ENCODE data around the gene MEX3D.

The MEX3D gene

DNA sequence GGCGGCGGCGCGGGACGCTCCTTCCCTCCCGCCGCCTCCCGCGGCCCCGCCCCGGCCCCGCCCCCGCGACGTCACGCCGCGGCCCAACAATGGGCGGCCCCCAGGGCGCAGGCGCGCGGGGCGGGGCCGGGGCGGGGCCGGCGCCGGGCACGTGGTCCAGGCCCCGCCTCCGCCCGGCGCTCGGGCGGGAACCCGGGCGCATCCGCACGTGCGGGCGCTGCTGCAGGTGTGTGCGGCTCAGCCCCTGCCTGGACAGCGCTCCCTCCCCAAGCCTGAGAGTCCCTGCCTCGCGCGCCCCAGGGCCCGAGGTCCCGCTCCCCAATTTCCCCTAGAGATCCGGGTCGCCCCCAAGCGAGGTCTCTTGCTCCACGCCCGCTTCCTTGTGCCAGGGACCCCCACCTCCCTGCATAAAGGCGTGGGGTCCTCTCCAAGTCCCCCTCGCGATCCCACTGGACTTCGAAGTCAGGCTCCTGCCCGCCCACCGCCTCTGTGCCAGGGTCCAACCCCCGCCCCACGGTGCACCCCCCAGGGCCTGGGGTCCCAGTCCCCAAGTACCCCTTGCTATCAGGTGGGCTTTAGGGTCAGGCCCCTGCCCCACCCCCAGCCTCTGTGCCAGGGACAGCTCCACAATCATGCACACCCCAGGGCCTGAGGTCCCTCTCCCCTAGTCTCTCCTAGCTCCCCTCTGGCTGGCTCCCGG, at the start of gene MEX3D:
Gene MEX3D, minus strand, starts transcription at position 6 of the 700 bp plus-strand sequence. CDS start 267 bp downstream, outside the sequence.
- DNase-seq, result peak; percentile 79

DNA sequence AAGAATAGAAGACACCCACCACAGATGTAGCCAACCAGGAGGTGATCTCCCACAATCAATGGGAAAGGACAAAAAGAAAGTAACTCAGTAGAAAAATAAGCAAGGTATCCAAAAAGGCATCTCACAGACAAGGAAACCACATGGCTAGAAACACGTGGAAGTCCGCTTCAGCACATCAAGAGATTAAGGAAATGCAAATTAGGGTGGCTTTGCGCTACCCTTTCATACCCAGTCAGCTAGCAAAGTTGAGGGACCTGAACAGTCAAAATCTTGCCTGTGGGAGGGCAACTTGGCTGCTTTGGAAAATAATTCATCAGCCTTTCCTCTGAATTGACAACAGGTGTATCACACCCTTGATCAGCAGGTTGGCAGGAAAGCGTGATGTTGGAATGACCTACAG, 48.8 kb upstream of the MEX3D start:
- no peak for DNase-seq

DNA sequence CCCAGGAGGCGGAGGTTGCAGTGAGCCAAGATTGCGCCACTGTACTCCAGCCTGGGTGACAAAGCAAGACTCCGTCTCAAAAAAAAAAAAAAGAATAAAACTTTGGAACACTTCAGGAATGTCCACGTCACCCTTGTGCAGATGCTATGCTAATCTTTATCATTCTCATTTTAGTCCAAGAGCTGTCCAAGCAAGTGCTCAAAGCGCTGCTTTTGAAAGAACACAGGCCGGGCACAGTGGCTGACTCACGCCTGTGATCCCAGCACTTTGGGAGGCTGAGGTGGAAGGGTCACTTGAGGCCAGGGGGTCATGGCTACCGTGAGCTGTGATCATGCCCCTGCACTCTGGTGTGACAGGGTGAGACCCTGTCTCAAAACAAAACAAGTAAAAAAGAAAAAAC, 48.3 kb upstream of the MEX3D start:
- no peak for DNase-seq

DNA sequence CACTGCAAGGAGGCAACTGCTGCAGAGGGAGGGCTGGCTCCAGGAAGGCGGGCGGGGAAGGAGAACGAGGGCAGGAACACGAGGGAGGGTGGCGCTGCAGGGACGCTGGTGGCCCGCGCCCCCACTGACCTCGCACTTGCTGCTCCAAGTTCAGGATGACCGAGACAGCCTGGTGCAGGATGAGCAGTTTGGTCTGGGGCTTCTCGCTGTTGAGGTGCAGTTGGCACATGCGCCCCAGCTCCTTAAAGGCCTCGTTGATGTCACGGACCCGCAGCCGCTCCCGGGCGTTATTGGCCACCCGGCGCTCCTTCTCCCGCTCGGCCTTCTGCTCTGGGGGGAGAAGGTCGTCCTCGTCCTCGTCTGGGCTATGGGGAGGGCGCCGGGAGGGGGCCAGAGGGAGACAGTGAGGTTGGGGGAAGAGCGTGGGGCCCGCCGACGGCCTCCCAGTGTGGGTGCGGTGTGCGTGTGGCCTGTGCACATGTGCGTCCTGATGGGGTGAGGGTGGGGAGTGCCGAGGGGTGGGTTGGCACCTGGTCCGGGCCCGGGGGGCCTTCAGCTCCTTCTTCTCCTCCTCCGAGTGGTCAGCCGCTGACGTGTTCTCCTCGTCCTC, 47.1 kb upstream of the MEX3D start:
- no peak for DNase-seq

DNA sequence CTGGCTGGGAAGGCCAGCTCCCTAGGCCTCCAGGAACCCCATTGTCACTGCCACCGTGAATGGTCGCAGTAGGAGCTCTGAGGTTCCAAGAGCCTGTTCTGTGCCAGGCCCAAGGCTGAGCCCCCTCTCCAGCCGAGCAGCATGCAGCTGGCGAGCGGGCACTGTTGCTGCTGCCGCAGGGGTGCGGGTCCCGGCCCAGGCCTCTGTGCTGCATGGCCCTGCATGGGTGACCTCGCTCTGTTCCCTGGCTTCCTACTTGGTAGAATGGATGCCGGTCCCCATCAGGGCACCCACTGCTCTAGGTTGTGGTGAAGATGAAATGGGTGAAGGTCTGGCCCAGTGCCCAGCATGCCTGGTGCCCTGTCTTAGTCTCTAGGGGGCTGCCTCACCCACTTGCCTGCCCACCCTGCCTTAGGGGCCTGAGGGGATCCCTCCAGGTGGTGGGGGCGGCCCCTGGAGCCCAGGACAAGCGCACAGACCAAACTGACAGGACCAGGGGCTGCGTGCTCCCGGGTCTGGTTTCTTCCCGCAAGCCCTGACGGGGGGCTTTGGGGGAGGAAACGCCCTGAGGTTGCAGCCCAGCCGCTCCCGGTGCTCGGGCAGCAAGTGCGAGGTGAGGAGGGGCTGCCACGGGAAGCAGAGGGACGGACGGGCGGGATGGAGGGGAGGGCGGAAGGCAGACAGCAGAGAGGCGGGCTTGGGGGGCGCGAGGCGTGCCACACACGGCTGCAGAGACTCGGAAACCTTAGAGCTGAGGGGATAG, 45.9 kb upstream of the MEX3D start:
- no peak for DNase-seq

DNA sequence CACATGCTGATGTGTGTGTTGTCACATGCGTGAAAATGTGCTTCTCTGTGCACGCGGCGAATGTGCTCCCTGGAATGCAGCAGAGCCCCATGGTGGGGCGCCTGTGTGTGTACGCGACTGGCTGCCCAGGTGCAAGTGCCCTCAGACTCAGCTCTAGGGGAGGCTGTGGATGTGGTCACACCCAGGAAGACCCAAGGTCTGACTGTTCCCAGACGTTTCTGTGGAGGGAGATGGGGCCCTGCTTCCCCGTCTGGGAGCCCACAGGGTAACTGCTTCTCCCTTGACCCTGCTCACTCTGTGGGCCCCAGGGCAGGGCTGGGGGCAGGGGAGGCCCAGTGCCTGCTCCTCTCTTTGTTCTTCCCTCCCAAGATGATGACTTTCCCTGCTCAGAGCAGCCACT, 45.0 kb upstream of the MEX3D start:
- DNase-seq, result no peak

DNA sequence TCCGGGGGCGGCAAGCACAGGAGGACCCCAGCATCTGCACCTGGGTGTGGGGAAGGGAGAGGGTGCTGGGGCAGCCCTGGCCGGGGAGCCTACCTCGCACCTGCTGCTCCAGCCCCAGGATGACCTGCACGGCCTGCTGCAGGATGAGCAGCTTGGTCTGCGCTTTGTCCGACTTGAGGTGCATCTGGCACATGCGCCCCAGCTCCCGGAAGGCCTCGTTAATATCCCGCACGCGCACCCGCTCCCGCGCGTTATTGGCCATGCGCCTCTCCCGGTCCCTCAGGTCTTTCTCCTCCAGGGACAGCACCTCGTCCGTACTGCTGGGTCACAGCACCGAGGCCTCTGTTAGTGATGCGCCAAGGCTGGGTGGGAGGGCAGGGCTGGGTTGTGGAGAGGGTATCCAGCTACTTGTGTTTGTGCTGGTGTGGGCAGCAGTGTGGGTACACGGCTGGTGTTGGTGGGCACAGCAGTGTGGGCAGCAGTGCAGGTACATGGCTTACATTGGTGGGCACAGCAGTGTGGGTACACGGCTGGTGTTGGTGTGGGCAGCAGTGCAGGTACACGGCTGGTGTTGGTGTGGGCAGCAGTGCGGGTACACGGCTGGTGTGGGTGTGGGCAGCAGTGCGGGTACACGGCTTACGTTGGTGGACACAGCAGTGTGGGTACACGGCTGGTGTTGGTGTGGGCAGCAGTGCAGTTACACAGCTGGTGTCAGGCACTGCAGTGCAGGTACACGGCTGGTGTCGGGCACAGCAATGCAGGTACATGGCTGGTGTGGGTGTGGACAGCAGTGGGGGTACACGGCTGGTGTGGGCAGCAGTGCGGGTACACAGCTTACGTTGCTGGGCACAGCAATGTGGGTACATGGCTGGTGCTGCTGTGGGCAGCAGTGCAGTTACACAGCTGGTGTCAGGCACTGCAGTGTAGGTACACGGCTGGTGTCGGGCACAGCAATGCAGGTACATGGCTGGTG, 44.3 kb upstream of the MEX3D start:
- no peak for DNase-seq

DNA sequence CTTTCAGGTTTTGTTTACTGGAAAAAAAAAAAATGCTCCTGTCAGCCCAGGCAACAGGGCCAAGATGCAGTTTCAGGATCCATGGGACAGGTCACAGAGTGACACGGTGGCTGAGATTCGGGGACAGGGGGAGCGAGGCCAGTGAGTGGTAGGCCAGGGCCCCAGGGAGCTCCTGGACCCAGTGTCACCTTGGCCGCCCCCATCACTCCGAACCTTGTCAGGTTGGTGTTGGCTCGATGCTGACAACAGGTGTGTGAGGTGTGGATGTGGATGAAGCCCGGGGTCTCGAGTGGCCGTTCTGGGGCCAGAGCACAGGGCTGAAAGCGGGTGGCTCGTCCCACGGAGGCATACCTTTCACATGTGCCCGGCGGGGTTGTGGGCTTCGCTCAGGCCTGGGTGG, 43.2 kb upstream of the MEX3D start:
- no peak for DNase-seq

GRCh38 chr19:1610579-1610978, 42.5 kb upstream of the MEX3D start:
- no peak for DNase-seq

- peak; percentile 38 for DNase-seq
Measured at GRCh38 chr19:1609680-1610474, 41.8 kb upstream of the MEX3D start.

GRCh38 chr19:1609103-1609396, 40.9 kb upstream of the MEX3D start:
- peak; percentile 50 for DNase-seq

DNA sequence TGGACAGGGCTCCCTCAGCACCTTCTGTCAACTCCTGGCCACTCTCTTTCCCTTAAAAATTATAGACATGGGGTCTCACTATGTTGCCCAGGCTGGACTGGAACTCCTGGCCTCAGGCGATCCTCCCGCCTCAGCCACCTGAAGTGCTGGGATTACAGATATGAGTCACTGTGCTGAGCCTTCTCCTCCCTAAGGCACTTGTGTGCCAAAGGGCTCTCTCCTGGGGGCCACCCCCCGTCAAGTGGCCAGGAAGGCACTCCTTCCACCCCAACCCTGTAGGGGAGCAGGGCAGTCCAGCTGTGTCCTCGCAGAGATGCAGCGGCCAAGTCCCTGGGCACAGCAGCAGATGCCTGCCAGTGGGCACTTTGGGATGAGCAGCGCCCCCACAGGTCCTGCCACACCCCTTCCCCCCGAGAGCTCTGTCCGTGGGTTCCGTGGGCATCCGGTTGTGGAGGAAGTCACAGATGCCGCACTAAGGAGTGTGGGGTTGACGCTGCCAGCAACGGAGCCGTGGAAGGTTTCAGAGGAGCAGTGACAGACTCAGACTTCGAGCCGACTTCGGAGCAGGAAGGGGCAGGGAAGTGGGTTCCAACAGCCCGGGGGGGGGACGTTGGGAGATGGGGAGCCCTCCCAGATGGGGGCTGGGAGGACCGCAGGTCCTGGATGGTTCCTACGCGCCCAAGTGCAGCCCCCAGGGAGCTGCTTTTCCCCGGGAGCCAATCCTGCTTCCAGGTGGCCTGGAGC, 40.4 kb upstream of the MEX3D start:
- peak; percentile 30 for DNase-seq

DNA sequence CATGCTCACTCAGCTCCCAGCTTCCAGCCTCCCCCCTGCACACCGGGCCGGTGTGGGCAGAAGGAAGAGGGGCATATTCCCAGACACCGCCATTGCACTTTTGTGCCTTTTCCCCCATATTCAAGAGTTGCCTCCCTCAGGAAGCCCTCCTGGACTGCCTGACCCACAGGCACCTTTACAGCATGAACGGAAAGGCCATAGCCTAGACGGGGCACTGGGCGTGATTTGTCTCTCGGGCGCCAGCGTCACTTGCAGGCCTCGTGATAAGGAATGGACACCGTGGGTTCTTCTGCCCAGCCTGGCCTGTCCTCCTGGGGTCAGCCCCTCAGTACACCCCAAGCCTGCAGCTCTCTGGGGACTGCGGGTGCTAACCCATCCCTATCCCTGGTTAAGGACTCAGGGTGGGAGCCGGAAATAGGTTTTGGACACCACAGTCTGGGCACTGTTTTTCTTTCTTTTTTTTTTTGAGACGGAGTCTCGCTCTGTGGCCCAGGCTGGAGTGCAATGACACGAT, 38.1 kb upstream of the MEX3D start:
- peak; percentile 38 for DNase-seq

DNA sequence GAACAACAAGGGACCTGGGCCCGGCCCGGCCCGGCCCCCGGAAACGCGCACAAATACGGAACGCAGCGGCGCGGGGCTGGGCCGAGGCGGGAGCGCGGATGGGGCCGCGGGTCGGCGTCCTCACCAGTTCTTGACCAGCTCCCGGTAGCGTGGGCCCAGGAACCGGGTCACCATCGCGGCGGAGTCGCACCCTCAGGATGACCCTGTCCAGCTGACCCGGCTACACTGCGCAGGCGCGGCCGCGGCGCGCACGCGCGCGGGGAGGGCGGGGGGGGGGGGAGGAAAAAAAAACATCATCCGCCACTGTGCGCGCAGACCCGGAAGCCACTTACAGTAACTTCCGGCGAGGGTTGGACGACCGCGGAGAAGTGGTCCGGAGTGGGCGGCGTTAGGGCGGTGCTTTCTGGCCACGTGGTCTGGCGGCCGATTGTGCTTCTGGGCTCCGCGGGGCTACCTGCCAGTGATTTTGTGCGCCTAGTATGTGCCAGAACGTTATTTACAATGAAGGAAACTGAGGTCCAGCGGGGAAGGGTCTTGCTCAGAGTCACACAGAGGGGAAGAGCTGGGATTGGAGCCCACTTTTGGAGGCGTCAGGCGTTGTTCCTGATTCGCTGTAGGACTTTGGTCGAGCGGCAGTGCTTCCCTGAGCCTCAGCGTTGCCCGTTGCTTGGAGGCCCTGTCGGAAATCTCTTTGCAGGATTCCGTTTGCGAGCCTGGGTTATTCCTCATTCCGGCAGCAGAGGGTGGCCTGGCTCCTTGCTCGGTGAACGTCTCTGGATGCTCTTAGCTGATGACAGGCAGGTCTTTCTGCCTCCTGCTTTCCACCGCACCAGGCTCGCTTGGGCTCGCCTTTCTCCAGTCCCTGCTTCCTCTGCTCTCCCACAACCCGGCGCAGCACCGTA, 37.4 kb upstream of the MEX3D start, which contains the start of gene UQCR11:
Gene UQCR11, minus strand, starts transcription at position 227 of the 902 bp plus-strand sequence. Its CDS starts 53 bp downstream, at position 174.
- peak; percentile 98 for DNase-seq

- no peak for DNase-seq
Measured at GRCh38 chr19:1602091-1602707, 34.1 kb upstream of the MEX3D start.

GRCh38 chr19:1601613-1602064, 33.5 kb upstream of the MEX3D start:
- peak; percentile 91 for DNase-seq

DNA sequence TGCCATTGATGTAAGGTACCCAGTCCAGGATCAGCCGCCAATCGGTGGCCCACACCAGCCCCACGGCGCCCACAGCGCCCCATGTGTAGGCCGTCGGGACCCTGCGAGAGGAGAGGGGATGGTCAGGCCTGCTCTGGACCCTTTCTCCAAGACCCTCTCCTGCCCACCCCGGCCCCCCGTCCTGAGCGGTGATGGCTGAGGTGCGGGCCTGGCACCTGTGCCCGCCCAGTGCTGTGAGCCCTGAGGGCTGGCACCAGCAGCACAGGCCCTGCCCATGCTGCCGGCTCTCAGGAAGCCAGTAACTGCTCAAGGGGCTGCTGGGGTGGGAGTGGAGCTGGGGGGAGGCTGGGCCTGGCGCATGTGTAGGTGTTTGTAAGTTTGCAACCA, 31.3 kb upstream of the MEX3D start:
- DNase-seq, result no peak

GRCh38 chr19:1598777-1599459, 30.8 kb upstream of the MEX3D start:
- no peak for DNase-seq

- no peak for DNase-seq
Measured at GRCh38 chr19:1593501-1593772, 25.3 kb upstream of the MEX3D start.

Data from hematopoietic multipotent progenitor cell treated with erythropoietin and hydrocortisone succinate and interleukin-3 and kit ligand, for 6 days (in vitro differentiated cells).